HG02973 (cell line): Measurements from ENCODE around the gene NPEPPS.

Experiments
- ATAC-seq: cut with Tn5 transposase; IDR thresholded peaks from one replicate; pipeline ENCODE4 v1.9.1; 2021; ENCODE audit warnings: moderate library complexity; ENCODE audit not compliant: unreplicated experiment

Gene NPEPPS

DNA sequence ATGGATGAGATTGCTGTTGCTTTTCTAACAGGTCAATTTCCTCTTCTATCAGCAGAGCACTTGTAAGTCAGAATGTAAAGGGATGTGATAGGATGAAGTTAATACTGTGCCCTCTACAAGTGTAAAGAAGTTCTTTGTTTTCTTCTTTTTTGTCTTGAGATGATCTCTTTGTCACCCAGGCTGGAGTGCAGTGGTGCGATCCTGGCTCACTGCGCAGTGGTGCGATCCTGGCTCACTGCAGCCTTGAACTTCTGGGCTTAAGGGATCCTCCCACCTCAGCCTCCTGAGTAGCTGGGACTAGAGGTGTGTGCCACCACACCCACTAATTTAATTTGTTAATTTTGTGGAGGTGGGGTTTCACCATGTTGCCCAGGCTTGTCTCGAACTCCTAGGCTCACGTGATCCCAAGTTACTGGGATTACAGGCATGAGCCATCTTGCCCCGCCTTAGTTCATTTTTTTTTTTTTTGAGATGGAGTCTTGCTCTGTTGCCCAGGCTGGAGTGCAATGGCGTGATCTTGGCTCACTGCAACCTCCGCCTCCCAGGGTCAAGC lies 97.2 kb downstream of the NPEPPS start:
- no peak for ATAC-seq

DNA sequence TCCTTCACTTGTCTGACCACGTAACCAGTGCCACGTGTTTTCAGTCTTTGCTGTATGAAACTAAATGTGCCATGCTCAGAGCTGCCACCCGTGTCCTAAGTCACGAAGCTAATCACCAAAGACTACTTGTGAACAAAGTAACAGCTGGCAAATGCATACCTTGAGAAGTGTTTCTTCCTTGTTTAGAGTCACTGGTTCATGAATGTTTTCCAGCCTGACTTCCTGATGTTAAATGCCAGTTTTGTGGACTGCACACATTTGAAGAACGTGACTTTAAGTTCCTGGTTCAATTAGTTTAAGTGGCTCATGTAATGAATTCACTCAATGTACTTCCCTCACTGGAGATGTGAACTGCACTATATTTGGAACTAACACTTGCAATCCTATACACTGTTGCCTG lies 98.9 kb downstream of the NPEPPS start:
- no peak for ATAC-seq

DNA sequence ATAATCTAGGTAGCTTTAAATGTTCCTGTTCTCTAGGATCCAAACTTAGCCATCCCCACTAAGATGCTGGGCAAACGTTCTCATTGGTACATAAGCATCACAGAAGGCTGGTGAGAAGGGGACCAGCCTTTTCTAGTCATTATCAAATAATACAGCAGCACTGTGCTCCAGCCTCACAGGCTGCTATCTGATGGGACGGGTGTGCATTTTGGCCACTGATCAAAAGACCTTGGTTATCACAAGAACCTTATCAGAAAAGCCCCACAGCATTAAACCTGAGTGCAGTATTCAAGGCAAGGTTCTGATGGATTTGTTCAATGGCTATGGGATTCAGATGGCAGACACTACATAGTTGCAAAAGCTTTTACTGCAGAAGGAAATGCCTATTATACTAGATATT lies 99.7 kb downstream of the NPEPPS start:
- no peak for ATAC-seq

DNA sequence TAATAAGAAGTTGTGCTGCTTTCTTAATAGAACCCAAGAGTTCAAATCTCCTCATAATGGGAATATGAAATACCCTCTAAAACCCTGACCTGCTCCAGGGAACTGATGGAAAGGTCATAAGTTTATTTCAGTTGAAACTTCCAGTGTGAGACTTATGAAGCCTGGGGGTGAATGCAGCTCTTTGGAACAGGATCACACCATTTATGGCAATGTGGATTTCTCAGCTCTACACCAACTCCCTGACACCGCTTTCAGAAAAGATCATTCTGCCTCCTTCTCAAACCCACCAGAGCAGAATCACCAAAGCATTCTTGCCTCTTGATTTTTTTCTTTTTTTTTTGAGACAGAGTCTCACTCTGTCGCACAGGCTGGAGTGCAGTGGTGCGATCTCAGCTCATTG lies 102.1 kb downstream of the NPEPPS start:
- ATAC-seq = no peak

DNA sequence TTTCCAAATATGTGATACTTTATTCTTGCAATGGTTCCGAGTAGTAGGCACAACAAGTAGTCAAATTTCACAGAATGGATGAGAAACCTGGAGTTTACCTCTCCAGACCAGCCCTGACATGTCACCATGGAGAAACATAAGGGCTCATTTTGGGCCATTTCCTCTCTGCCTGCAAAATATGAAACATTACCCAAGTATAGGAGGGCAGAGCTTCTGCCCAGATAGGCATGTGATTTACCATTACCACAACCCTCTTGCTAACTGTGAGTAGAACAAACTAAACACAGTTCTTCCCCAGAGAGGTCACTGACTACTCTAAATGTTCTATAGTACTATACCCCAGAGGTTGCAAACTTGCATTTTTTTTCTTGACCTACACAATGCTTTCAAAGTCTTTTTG lies 103.1 kb downstream of the NPEPPS start:
- ATAC-seq = no peak

DNA sequence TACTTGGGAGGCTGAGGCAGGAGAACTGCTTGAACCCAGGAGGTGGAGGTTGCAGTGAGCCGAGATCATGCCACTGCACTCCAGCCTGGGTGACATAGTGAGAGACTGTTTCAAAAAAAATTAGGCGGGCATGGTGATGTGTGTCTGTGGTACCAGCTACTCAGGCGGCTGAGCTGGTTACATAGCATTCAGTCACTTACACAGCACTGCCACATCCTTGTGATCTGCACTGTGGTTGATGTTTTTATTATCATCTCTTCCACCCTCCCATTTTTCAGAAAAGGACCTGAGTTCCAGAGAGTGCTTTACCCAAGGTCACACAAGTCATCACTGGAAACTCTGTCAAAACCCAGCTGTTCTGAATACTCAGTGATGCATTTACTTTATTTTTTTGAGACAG lies 104.0 kb downstream of the NPEPPS start:
- no peak for ATAC-seq

DNA sequence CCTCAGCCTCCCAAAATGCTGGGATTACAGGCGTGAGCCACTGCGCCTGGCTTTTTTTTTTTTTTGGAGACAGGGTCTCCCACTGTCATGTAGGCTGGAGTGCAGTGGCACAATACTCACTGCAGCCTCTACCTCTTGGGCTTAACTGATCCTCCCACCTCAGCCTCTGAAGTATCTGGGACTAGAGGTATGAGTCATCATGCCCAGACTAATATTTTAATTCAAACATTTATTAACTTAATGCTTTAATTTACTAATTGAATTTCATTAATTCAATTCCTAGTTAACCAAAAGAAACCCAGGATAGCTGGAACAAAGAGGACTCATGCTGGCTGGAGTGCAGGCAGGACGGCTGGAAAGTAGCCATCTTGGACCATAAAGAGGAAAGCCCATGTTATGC lies 104.8 kb downstream of the NPEPPS start:
- no peak for ATAC-seq

DNA sequence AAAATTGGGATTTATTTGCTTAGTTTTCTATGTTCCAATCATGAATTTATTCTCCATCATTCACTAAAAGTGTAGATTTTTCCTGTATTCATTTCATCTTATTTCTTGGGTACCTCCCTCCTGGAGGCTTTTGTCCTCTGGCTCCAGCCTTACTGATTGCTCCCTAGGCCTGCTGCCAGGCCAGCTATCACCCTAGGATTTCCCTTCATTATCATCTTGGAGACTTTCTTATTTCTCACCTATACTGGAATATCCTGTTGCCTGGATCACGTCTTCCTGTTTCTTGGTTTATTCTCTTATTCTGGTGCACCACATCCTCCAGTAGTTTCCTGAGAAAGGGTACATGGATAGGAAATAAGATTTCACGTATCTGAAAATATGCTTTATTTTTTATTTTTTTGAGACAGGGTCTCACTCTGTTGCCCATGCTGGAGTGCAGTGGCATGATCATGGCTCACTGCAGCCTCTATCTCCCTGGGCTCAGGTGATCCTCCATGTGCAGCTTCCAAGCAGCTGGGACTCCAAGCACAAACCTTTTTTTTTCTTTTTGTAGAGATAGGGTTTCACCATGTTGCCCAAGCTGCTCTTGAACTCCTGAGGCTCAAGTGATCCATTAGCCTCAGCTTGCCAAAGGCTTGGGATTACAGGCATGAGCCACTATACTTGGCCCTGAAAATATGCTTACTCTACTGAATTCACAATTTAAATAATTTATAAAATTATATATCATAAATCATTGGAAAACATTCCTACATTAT lies 105.5 kb downstream of the NPEPPS start:
- ATAC-seq = no peak

DNA sequence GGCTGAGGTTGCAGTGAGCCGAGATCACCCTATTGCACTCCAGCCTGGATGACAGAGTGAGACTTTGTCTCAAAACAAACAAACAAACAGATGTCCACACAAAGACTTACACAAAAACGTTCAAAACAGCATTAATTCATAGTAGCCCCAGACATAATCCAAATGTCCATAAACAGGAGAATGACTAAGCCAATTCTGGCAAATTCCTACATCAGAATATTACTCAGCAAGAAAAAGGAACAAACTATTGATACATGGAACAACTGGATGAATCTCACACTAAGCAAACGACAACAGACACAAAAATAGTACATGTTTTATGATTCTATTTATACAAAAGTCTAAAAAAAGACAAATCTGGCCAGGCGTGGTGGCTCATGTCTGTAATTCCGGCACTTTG lies 108.0 kb downstream of the NPEPPS start:
- no peak for ATAC-seq

DNA sequence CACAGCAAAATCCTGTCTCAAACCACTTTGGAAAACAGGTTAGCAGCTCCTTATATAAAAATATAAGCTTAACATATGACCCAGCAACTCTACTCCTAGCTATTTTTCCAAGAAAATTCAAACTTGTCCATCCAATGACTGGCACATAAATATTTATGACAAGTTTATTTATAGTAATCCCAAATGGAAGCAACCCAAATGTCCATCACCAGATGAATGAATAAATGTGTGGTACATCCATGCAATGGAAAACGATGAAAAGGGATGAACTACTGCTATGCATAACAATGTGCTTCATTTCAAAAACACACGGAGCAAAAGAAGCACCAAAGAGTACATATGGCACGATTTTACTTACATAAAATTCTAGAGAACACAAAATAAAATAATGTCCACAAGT lies 109.2 kb downstream of the NPEPPS start:
- no peak for ATAC-seq

DNA sequence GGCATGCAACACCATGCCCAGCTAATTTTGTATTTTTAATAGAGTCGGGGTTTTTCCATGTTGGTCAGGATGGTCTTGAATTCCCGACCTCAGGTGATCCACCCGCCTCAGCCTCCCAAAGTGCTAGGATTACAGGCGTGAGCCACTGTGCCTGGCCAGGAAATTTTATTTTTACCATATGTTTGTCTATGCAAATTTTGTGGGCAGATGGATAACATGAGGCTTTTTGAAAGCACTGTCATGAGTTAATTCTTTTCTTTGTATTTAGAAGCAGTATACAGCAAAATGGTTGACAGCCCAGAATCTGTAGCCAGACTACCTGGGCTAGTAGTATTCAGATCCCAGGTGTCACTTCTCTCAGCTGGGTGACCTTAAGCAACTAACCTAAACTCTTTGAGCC lies 110.3 kb downstream of the NPEPPS start:
- ATAC-seq = no peak

DNA sequence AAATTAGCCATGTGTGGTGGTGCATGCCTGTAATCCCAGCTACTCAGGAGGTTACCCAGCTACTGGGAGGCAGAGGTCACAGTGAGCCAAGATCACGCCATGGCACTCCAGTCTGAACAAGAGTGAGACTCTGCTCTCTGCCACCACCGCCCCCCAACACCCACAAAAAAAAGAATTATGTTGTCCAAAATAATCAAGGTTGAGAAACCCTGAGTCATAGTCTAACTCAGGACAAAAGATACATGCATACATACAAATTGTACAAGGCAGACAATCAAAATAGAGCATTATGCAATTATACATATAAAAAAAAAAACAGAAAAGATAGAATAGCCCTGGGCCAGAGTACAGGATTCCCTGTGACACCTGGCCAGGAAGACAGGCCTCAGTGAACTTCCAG lies 112.2 kb downstream of the NPEPPS start:
- no peak for ATAC-seq

DNA sequence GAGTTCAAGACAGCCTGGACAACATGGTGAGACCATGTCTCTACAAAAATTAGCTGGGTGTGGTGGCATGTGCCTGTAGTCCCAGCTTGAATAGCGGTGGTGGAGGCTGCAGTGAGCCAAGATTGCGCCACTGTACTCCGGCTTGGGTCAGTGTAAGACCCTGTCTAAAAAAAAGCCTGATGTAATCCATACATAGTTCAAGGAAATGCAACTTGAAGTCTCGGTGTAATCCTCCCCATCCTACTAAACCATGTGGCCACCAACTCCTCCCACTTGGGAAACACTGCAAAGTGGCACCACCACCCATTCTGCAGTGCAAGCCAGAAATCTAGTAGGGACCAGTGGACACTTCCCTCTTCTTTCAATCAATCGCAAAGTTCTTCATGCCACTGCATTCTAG lies 113.4 kb downstream of the NPEPPS start:
- ATAC-seq = no peak

DNA sequence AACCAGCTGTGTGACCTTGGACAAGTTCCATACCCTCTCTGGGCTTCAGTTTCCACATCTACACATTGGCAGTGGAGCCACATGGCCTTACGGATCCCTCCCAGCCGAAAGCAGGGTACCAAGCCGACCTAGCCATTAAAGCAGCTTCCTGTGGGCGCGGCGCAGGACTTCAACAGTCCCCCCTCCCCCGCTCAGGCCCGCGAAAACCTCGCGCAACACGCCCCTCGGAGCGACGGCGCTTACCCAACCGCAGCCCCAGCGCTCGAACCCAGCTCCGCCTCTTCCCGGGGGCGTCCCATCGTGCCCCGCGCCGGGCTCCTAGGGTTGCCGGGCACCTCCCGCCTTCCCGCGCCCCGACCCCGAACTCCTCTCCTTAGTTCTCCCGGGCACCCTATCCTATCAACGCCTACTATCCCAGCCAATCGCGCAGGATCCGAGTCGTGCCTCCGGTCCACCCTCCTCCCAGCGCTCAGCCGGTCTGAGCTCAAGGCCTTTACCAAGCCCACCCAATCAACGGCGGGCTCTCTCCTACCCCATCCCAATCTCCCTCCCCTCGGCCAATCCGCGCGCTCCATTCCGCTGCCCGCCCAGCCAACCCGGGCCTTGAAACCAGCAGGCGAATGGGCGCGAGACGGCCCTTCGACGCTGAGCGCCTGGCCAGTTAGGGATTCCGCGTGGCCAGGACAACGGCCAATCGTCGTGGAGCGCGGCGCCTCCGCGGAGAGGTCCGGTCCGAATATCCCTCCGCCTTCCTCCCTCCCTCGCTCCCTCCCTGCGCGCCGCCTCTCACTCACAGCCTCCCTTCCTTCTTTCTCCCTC lies 118.5 kb downstream of the NPEPPS start, which contains the start of gene KPNB1:
Gene KPNB1 (plus strand): TSS at position 767 of the 819 bp plus-strand sequence. CDS start 326 bp downstream, outside the sequence.
- ATAC-seq = peak; percentile 68

DNA sequence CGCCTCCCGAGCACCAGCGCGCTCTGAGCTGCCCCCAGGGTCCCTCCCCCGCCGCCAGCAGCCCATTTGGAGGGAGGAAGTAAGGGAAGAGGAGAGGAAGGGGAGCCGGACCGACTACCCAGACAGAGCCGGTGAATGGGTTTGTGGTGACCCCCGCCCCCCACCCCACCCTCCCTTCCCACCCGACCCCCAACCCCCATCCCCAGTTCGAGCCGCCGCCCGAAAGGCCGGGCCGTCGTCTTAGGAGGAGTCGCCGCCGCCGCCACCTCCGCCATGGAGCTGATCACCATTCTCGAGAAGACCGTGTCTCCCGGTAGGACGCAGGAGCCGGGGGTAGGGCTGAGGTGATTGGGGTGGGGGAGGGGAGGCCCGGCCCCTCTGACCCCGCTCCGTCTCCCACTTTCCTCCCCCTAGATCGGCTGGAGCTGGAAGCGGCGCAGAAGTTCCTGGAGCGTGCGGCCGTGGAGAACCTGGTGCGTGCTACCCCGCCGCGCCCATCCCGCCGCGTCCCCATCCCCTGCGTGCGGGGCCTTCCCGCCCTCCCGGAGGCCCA lies 119.1 kb downstream of the NPEPPS start:
- peak; percentile 5 for ATAC-seq

DNA sequence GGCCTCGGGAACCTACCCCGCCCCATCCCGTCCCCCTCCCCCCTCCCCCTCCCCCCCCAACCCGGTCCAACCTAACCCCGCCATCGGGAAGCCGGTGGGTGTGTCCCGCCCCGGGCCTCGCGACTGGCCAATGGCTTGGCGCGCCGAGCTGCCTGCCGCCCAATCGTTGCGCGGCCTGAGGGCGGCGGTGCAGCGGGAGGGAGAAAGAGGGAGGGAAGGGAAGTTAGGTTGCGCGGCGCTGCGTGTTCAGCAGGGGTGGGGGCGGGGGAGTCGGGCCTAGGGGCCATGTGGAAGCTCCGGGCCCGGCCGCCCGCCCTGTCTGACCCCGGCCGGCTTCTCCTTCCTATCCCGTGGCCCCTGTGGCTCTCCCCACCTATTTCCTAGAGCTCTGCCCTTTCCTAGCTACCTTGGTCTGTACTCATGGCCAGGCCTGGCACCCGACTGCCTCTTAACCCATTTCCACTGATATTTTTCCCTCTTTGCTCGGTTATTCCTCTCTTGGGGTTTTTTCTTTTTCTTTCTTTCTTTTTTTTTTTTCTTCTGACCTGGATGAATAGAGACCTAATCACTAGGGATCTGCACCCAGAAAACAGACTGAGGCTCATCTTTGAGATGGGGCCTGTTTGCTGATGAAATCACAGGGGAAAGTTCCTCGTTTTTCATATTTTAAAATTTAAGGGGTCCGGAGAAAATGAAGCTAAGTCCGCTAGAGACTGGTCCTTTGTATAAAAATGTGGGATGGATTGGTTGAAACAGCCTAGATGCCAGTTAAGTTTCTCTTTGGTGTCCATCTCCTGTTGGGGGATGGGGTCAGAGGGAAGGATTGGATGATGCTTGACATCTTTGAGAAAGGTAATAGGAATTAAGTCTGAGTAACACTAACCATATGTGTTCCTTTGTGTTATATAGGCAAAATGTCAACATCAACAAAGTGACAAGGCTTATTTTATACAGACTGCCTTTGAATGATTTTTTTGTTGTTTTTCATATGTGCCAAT lies 119.9 kb downstream of the NPEPPS start:
- peak; percentile 45 for ATAC-seq

DNA sequence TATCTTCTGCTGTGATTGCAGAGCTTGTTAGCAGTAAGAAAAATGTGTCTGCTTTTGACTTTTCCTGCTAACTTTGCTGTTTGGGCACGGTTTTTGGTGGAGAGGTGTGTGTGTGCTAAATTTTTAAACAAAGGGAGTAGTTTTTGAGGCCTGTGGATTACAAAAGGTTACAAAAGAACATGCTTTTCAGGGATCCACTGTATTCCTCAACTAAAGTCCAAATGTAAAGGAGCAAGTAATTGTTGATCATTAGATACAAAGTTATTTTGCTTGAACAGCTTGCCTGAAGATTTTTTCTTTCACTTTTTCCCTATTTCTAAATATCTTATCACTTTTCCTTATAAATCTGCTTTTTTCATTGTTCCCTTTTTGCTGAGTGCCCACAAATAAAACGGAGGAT lies 120.8 kb downstream of the NPEPPS start:
- ATAC-seq = no peak

DNA sequence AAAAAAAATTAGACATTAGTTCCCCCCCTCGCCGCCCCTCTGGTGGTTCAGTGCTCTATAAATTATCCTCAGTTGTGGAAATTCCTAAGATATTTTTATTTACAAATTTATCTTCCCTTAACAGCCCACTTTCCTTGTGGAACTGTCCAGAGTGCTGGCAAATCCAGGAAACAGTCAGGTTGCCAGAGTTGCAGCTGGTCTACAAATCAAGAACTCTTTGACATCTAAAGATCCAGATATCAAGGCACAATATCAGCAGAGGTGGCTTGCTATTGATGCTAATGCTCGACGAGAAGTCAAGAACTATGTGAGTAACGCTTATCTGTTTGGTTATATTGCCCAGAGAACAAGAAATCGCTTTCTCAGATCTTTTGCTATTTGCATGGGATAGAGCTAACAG lies 121.7 kb downstream of the NPEPPS start:
- no peak for ATAC-seq

DNA sequence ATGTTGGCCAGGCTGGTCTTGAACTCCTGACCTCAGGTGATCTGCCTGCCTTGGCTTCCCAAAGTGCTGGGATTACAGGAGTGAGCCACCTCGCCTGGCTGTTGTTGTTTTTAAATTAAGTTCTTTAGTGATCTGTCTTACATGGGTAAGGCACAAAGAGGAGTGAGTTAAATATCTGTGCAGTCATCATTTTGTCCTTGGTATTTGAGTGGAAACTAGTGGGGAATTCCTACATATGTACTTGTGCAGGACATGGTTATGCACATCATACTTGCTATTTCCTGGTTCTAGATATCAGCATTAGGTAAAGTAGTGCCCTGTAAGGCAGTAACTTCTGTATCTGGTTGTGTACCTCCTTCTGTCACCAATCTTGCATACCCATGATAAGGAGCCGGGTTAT lies 122.5 kb downstream of the NPEPPS start:
- ATAC-seq = no peak

DNA sequence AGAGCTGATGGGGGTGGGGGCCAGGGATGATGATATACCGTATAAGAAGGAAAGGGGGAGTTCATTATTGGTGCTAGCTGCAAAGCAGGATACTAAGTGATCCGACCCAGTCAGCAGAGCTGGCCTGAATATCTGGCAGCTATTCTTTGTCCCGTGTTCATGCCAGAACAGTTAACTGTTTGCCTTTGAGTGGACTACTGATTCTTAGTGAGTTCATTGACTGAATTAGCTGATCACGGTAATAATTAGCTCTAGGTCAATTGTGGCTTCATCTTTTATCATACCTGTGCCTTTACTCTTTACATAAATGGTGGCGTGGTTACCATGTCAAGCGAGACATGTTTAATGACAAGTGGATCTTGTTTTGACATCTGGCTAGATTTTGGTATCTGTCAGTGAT lies 124.1 kb downstream of the NPEPPS start:
- no peak for ATAC-seq
